ENCODE results near the gene CCDC187. TPM values are rescaled to one million over a fixed set of nuclear protein-coding genes. Genes with fewer than 3 reads are reported as not detected.

The CCDC187 gene
- total RNA-seq, 1 donor: not detected

- peaks cover 41% of the 10 kb centered on the region for H4K20me1 ChIP-seq (ENCODE audit: insufficient read depth, low read length)
- H3K4me2 ChIP-seq (ENCODE audit: insufficient read depth, low read length): no peak overlapping the region
- no peak overlapping the region for H2AFZ ChIP-seq (ENCODE audit: low read length)
- no peak for TF ChIP-seq CTCF (IDR thresholded peaks at IDR 0.05; ENCODE audit: extremely low read depth, low read depth, low read length)
- no peak overlapping the region for H3K4me3 ChIP-seq (ENCODE audit: insufficient read depth, low read length)
- H3K4me1 ChIP-seq (ENCODE audit: insufficient read depth, low read length): peaks cover 12% of the 10 kb centered on the region
- DNase-seq (ENCODE audit: insufficient read length, low spot score, missing footprints): no peak
- no peaks in the 10 kb centered on the region for H3K9me3 ChIP-seq (ENCODE audit: low read depth, low read length)
- no peaks in the 10 kb centered on the region for H3K79me2 ChIP-seq (ENCODE audit: insufficient read depth, low read length)
- peaks cover 20% of the 10 kb centered on the region for H3K36me3 ChIP-seq (ENCODE audit: insufficient read depth, low read length)
- no peak overlapping the region for H3K27ac ChIP-seq (ENCODE audit: low read depth, low read length)
- H3K27me3 ChIP-seq (ENCODE audit: insufficient read depth, low read length): no peaks in the 10 kb centered on the region
These were observed 47.4 kb upstream of the CCDC187 start for GRCh38 chr9:136351252-136351800.

GRCh38 chr9:136349546-136349945 lies 45.7 kb upstream of the CCDC187 start:
- Histone ChIP-seq H3K9me3 (ENCODE audit: low read depth, low read length) (no peaks in the 10 kb centered on the region), H3K79me2 (ENCODE audit: insufficient read depth, low read length) (no peaks in the 10 kb centered on the region), H4K20me1 (ENCODE audit: insufficient read depth, low read length) (peaks cover 46% of the 10 kb centered on the region), H3K4me2 (ENCODE audit: insufficient read depth, low read length) (no peak overlapping the region), H3K36me3 (ENCODE audit: insufficient read depth, low read length) (peaks cover 16% of the 10 kb centered on the region), H3K27ac (ENCODE audit: low read depth, low read length) (no peak overlapping the region), H3K27me3 (ENCODE audit: insufficient read depth, low read length) (no peaks in the 10 kb centered on the region), H2AFZ (ENCODE audit: low read length) (no peak overlapping the region), H3K4me1 (ENCODE audit: insufficient read depth, low read length) (peaks cover 26% of the 10 kb centered on the region), H3K4me3 (ENCODE audit: insufficient read depth, low read length) (no peak overlapping the region)
- TF ChIP-seq CTCF (IDR thresholded peaks at IDR 0.05; ENCODE audit: extremely low read depth, low read depth, low read length): no peak
- no peak for DNase-seq (ENCODE audit: insufficient read length, low spot score, missing footprints)

GRCh38 chr9:136348691-136349090 lies 44.8 kb upstream of the CCDC187 start:
- peaks cover 16% of the 10 kb centered on the region for H3K36me3 ChIP-seq (ENCODE audit: insufficient read depth, low read length)
- DNase-seq (ENCODE audit: insufficient read length, low spot score, missing footprints): no peak
- no peak overlapping the region for H3K4me3 ChIP-seq (ENCODE audit: insufficient read depth, low read length)
- no peak for TF ChIP-seq CTCF (IDR thresholded peaks at IDR 0.05; ENCODE audit: extremely low read depth, low read depth, low read length)
- H3K4me1 ChIP-seq (ENCODE audit: insufficient read depth, low read length): peaks cover 27% of the 10 kb centered on the region
- H2AFZ ChIP-seq (ENCODE audit: low read length): no peak overlapping the region
- no peak overlapping the region for H3K27ac ChIP-seq (ENCODE audit: low read depth, low read length)
- H3K27me3 ChIP-seq (ENCODE audit: insufficient read depth, low read length): no peaks in the 10 kb centered on the region
- peaks cover 44% of the 10 kb centered on the region for H4K20me1 ChIP-seq (ENCODE audit: insufficient read depth, low read length)
- no peaks in the 10 kb centered on the region for H3K9me3 ChIP-seq (ENCODE audit: low read depth, low read length)
- H3K4me2 ChIP-seq (ENCODE audit: insufficient read depth, low read length): no peak overlapping the region
- no peaks in the 10 kb centered on the region for H3K79me2 ChIP-seq (ENCODE audit: insufficient read depth, low read length)

GRCh38 chr9:136347472-136348256 lies 43.8 kb upstream of the CCDC187 start:
- peak overlapping the region; percentile 28 for H3K4me2 ChIP-seq (ENCODE audit: insufficient read depth, low read length)
- no peaks in the 10 kb centered on the region for H3K79me2 ChIP-seq (ENCODE audit: insufficient read depth, low read length)

More at GRCh38 chr9:136347472-136348256, 43.8 kb upstream of the CCDC187 start:
- peaks cover 39% of the 10 kb centered on the region for H4K20me1 ChIP-seq (ENCODE audit: insufficient read depth, low read length)
- no peak overlapping the region for H3K4me3 ChIP-seq (ENCODE audit: insufficient read depth, low read length)
- no peak overlapping the region for H3K27ac ChIP-seq (ENCODE audit: low read depth, low read length)
- H3K36me3 ChIP-seq (ENCODE audit: insufficient read depth, low read length): peaks cover 16% of the 10 kb centered on the region
- no peak for TF ChIP-seq CTCF (IDR thresholded peaks at IDR 0.05; ENCODE audit: extremely low read depth, low read depth, low read length)
- peaks cover 27% of the 10 kb centered on the region for H3K4me1 ChIP-seq (ENCODE audit: insufficient read depth, low read length)
- no peaks in the 10 kb centered on the region for H3K27me3 ChIP-seq (ENCODE audit: insufficient read depth, low read length)
- no peak for DNase-seq (ENCODE audit: insufficient read length, low spot score, missing footprints)
- no peaks in the 10 kb centered on the region for H3K9me3 ChIP-seq (ENCODE audit: low read depth, low read length)
- H2AFZ ChIP-seq (ENCODE audit: low read length): no peak overlapping the region

All from osteoblast (primary cell).